Cortex of kidney (tissue), 1 donor: ENCODE results near the gene USP35.
"Not testable (repeated sequence)": the region's sequence is repeated elsewhere in the genome, so short reads cannot be mapped to it uniquely, and the experiment has no call there.

ENCODE experiments used
- DNase-seq: peaks from one replicate; lab custom pipeline; 2025; lab: John Stamatoyannopoulos, UW

USP35 gene

DNA sequence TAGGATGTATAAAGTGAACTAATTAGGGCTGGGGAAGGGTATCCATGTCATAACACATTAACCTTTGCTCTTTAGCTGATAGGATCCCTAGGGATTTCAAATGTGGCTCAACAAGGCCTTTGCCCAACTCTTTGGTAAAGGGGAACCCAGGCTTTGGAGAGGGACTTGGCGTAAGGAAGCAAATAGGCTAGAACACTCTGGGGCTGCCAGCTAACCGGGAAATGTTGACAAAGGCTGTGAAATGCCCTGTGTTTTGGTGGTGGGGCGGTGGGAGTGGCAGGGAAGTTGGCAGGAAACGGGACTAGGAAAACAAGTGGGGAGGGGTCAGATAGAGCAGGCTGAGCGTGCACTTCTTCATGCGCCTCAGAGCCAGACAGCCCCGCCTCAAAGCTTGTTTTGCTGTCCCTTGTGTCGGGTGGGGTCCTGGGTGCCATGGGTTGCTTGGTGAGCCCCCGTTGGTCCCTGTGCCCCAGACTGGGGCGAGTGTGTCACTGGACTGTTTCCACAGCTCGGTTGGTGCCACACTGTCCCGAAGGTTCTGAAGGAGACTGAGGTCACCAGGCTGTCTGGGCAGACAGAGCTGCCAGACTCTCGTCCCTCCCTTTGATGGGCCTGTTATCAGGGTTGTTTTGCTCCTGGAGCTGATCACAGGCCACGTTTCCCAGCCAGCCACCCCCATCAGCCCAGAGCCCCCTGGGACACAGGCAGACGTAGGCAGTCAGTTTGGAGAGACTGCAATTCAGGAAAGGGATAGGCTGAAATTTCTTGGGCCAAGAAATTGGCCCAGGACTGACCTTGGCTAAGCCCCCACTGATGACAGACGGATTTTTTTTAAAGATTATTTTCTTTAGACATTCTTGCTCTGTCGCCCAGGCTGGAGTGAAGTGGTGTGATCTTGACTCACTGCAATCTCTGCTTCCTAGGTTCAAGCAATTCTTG, 19.9 kb upstream of the USP35 start:
- DNase-seq, result no peak

DNA sequence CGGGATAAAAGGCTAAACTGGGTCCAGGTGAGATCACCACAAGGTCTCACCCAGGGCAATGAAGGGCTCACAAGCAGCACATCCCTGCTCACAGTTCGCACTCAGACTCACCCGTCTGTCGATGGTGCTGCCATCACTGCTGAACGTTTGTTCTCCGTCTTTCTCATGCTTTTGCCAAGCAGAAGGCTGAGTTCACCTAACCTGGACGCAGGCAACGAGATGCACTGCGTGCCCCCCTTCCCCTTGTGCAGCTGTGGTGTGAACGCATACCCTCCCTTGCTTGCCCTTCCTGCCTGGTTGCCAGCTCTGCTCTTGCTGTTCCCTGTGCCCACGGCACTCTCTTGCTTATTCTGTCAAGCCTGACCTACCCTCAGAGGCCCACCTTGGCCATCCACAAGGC, 18.3 kb upstream of the USP35 start:
- DNase-seq, result no peak

DNA sequence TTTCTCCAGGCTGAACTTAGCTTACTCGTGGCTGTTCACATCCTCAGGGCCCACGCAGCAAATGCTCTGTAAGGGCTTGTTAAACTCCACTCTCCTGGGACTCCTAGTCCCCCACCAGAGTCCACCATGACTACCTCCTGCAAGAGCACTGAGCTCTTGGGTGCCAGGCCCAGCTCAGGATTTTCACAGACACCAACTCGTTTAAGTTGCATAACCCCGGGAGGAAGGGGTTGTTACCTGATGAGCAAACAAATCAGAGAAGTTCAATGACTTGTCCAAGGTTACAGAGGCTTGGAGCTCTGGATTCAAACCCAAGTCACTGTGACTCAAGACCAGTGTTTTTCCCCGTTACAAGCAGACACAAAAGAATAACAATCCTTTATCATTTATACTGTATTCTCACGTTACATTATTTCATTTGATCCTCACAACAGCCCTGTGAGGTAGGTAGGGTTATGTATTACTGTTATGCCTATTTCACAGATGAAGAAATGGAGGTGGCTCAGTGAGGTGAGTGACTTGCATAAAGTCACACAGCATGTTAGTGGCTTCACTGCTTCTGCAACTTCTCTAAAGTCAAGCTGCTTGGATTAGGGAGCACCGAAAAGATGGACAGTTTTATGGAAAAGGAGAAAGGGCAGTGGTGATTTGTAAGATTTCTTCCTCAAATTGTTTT, 17.7 kb upstream of the USP35 start:
- no peak for DNase-seq

DNA sequence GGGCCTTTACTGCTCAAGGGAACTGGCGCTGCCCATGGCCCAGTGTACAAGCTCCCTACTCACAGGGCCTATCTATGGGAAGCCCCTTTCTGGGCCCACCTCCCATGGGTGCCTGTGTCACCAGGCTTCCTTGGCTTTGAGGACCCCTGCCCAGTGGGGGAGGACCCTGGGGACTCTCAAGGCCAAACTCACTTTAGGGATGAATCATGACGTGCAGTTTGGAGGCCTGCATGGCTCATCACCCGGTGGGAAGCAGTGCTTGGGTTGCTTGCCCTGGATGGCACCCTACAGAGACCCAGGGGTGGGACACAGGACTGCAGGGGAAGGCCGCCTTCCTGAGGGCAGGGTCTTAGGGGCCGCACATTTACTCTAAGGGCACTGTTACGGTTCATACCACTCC, 16.8 kb upstream of the USP35 start:
- DNase-seq, result no peak

DNA sequence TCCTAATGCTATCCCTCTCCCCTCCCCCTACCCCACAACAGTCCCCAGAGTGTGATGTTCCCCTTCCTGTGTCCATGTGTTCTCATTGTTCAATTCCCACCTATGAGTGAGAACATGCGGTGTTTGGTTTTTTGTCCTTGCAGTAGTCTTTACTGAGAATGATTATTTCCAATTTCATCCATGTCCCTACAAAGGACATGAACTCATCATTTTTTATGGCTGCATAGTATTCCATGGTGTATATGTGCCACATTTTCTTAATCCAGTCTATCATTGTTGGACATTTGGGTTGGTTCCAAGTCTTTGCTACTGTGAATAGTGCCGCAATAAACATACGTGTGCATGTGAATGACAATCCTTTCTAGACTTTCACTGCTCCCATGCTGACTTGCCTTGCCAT, 12.9 kb upstream of the USP35 start:
- DNase-seq, result not testable (repeated sequence)

DNA sequence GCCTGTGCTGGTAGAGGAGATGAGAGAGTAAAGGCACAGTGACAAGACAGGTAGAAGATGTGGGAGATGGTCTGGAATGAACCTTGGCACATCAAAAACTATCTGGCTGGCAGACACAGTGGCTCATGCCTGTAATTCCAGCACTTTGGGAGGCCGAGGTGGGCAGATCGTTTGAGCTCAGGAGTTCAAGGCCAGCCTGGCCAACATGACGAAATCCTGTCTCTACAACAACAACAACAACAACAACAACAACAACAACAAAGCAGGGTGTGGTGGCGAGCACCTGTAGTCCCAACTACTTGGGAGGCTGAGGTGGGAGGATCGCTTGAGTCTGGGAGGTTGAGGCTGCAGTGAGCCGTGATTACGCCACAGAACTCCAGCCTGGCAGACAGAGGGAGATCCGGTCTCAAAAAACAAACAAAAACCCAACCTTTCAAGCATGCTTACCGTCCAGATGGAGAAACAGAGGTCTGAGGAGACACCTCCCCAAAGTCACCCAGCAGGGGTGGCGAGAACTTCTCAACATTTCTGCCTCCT, 12.0 kb upstream of the USP35 start:
- DNase-seq, result no peak

DNA sequence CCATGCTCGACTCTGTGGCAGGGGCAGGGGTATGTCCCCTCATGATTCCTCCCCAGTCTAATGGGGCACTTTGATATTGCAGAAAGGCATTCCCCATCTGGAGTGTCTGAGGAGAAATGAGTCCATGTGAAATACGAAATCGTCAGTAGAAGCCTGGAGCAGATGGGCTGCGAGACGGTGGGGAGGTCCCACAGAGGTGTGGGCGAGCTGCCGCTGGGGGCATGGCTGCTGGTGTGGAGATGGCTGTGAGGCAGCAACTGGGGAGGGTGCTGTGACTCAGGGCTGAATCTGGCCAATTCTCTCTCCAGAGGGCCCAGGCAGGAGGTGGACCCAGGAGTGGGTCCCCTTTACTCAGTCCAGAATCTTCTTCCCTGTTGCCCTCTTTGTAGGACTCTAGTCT, 11.5 kb upstream of the USP35 start:
- no peak for DNase-seq

DNA sequence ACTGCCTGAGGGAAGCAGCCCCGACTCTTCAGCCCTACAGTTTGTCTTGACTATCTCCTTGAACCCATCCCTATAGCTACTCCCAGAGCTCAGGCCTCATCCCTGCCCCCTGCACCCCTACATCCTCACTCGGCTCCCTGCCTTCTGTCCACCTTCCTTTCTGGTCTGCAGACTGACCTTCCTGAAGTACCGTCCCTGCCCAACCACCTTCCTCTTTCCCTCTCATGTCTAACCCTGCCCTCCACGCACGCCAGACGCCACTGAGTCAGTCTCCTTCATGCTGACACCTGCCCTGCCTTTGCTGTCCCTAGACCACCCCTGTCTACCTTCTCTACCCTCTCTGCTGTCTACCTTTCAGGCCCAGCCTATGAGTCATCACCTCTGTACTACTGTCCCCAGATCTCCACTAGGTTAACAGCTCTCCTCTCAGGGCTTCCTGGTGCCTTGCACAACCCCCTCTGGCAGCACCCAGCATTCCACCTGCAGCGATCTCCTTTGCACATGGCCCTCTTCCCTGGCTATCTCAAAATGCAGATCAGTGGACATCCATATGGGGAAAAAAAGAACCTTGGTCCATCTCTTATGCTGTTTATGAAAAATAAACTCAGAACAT, 9.2 kb upstream of the USP35 start:
- DNase-seq, result no peak

DNA sequence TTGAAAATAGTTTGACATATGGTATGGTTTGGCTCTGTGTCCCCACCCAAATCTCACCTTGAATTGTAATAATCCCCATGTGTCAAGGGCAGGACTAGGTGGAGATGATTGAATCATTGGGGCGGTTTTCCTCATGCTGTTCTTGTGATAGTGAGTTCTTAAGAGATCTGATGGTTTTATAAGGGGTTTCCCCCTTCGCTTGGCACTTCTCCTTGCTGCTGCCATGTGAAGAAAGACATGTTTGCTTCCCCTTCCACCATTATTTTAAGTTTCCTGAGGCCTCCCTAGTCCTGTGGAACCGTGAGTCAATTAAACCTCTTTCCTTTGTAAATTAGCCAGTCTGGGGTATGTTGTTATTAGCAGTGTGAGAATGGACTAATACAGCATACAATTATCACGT, 8.0 kb upstream of the USP35 start:
- DNase-seq, result no peak

DNA sequence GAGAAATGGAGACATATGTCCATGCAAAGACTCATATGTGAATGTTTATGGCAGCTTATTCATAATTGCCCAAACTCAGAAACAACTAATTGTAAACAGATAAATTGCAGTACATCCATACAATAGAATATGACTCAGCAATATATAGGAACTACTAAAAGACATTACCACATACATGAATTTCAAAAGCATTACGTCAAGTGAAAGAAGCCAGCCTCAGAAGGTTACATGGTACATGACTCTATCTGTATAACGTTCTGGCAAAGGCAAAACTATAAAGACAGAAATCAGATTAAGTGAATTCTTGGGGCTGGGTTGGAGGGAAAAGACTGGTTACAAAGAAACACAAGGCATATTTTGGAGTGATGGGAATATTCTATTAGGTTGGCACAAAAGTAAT, 7.5 kb upstream of the USP35 start:
- no peak for DNase-seq

DNA sequence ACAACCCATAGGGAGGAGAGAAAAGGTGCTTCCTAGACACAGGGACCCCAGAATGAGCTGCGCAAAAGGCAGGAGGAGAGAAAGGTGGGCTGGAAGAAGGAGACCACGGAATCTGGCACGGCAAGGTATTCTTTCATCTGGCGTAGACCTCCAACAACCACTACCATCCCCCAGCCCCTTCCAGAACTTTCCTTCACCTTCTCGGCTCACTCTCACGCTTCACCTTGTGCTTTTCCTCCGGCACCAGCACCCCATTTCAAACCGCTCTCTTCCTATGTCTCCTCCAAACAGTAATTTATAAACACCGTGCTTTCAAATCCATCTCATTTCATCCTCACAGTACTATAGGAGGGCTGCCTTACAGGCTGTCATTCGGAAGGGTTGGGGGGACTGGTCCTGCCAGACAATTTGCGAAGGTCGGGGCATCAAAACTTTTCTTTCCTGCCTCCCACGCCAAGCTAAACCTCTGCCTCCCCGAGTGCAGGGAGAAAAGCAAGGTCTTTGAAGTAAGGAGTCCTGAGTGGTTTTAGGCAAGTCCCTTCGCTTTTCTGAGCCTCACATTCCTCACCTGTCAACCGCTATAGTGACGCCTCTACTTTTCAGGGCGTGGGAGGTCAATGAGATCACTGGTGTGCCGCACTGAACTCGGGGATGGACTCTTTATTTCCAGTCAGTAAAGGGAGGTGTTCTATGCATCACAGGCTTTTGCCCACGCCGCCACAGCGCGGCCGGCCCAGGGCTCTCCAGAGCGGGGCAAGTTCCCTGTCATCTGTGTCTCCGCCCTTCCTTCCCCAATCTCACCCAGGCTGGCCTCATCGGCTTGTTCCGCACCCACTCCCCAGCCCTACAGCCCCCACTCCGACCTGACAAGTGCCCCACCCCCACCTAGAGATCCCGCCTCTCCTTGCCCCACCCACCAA, 1.1 kb upstream of the USP35 start:
- DNase-seq, result no peak

DNA sequence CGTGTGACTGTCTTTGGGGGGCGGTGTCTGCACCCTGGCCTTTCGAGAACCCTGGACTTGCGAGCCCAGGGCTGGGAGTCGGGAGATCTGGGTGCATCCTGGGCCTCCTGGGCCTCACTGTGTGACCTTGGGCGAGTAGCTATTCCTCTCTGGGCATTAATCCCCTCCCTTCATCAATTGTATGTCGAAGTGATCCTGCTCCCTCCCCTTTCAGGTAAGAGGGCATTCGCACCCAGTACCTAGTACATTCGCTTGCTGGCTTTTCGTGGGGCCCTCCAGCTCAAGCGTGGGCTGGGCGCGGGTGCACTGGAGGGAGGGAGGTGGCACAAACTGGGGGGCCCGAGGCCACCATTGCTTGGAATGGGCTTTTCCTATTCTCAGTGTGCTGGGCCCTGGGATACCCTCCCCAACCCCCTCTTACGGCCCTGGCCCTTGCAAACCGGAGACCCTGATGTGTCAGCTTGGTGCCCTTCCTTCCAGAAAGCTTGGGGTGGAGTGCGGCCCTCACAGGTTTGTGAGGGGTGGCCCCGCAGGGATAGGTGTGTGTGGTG, 530 bp downstream of the USP35 start:
- no peak for DNase-seq

DNA sequence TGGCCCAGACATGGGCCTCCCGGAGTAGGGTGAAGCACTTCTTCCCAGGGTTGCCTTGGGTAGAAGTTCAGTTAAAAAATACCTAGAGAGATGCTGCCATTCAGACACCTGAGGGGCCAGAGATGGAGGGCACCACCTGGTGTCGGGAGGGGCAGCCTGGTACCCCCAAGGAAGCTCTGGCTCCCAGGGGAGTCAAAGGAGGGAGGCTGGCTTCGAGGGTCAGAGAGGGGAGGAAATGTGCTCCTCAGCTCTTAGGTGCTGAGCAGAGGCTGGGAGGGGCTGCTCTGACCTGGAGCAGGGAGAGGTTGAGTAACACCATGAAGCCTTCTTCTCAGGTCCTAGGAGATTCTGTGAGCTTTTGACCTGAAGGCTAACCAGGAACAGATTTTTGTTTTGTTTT, 1.1 kb downstream of the USP35 start:
- DNase-seq, result no peak

DNA sequence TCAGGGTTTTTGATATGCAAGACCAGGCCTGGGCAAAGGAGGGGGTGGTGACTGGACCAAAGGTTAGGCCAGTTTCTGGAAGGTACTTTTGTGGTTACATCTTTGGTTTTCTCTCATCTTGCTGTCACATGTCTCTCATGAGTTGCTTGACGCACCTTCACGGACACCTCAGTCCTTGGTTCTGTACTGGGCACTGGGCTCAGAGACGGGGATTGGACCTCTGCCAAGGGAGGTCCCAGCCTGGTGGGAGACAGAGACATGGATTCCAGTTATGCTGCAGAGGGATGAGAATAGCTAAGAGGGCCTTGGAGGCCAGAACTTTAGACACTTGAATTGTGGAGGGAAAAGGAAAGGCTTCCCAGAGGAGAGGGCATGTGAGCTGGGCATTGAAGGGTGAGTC, 1.7 kb downstream of the USP35 start:
- DNase-seq, result no peak

DNA sequence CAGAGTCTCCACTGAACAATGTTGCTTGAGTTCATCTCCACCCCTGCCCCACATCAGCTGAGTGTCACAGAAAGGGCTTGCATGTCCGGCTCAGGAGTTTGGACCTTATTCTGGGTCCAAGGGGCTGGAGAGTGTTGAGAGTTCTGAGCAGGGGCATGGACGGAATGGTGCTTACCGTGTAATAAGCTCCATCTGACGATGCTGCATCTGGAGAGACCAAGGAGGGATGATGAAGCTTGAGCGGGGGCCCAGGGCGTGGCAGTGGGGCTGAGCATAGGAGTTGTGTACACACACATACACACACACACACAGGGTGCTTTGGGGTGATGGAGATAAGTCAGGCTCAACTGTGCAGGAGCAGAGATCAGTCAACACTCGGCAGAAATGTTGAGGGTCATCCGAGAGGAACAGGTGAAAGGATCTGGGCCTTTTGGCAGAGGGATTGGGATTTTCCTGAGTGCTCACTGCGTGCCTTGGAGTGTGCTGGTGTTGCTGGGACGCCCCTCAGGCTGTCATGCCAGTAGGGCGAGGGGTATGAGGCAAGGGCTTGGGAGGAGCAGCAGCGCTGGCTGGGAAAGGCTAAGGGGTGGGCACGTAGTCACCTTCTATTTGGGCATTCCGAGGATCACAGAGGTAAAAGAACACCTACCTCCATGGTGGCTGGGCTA, 2.3 kb downstream of the USP35 start:
- DNase-seq, result no peak

DNA sequence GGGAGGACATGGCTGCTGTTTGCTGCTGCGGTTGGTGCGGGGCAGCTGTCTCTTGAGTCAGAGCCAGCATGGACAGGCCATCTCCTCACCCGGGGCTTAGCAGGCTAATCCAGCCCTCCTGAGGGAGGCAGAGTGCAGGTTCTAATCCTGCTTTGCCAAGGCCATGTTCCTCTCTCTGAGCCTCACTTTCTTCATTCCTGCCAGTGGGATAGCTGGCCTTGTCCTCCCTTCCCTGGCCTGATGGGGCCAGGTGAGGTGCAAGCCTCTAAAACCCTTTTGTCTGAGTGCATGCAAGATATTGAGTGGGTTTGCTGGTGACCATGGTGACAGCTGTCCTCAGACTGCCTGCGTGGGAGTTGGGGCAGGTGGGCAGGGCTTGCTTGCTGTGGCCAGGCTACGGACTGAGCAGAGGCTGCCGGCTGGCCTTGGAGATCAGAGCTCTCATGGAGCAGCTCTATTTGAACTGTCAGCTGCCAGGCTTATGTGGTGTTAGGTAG, 3.6 kb downstream of the USP35 start:
- DNase-seq, result no peak

DNA sequence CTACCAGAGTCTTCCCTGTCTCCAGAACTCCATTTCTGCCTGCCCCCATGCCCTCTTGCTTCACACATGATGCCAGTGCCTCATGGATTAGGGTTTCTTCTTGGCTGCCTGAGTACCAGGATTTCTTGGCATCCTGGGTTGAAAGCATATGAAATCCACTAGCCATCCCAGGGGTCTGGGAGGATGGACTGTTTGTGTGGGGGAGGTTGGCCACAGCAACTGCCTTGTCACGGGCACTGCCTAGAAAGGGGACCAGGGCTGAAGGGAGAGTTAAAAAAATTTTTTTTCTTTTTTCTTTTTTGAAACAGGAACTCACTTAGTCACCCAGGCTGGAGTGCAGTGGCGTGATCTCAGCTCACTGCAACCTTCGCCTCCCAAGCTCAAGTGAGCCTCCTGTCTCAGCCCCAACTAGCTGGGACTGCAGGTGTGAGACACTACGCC, 4.2 kb downstream of the USP35 start:
- DNase-seq, result no peak

DNA sequence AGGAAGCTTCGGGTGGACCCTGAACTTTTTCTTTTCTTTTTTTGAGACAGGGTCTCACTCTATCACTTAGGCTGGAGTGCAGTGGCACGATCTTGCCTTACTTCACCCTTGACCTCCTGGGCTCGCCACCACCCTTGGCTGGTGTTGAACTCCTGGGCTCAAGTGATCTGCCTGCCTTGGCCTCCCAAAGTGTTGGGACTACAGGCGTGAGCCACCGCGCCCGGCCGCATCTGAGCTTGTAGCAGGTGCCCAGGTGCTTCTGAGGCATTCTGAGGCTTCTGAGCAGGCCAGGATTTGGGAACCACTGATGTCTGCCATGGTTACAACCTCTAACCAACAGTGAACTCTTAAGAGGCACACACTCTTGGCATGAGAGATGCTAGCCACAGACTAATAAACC, 5.1 kb downstream of the USP35 start:
- DNase-seq, result no peak

DNA sequence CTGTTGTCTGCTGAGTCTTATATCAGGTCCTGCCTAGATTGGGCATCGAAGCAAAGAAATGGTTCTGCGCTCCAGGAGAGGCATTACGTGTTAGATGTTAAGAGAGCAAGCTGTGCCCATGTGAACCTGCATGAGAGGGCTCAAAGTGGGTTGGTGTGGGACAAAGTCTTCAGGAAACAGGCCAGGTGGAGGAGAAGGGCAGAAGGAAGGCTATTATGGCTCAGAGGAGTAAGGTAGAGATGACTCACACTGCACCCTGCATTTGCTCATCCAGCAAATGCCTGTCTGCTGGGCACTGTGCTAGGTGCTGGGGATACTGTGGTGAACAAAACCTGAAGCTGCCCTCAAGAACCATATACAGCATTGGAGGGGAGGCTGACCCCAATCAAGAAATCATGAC, 5.8 kb downstream of the USP35 start:
- DNase-seq, result no peak

DNA sequence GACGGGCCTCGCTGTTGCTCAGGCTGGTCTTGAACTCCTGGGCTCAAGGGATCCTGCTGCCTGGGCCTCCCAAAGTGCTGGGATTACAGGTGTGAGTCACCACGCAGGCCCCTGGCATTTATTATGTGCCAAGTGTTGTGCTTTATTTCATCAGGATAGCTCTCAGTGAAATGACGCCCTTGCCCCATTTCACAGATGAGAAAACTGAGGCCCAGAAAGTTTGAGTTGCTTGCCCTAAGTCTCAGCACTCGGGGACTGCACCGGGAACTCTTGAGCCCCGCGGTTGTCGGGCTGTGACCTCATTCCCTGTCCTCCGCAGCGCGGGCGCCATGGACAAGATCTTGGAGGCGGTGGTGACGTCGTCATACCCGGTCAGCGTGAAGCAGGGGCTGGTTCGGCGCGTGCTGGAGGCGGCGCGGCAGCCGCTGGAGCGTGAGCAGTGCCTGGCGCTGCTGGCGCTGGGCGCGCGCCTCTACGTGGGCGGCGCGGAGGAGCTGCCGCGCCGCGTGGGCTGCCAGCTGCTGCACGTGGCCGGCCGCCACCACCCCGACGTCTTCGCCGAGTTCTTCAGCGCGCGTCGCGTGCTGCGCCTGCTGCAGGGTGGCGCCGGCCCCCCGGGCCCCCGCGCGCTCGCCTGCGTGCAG, 7.3 kb downstream of the USP35 start:
- DNase-seq, result no peak
